Colon (tissue), 2 donors: ENCODE measurements around the gene SLC25A20.
"Not testable (repeated sequence)": the region's sequence is repeated elsewhere in the genome, so short reads cannot be mapped to it uniquely, and the experiment has no call there.

Experiments used
- FAIRE-seq: peaks from 2 replicates; lab custom pipeline; 2012; peaks lifted over from hg19 to GRCh38; lab: Jason Lieb, UNC
- donor health status: control.
- donor health status: control.

The SLC25A20 gene, protein sequence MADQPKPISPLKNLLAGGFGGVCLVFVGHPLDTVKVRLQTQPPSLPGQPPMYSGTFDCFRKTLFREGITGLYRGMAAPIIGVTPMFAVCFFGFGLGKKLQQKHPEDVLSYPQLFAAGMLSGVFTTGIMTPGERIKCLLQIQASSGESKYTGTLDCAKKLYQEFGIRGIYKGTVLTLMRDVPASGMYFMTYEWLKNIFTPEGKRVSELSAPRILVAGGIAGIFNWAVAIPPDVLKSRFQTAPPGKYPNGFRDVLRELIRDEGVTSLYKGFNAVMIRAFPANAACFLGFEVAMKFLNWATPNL

DNA sequence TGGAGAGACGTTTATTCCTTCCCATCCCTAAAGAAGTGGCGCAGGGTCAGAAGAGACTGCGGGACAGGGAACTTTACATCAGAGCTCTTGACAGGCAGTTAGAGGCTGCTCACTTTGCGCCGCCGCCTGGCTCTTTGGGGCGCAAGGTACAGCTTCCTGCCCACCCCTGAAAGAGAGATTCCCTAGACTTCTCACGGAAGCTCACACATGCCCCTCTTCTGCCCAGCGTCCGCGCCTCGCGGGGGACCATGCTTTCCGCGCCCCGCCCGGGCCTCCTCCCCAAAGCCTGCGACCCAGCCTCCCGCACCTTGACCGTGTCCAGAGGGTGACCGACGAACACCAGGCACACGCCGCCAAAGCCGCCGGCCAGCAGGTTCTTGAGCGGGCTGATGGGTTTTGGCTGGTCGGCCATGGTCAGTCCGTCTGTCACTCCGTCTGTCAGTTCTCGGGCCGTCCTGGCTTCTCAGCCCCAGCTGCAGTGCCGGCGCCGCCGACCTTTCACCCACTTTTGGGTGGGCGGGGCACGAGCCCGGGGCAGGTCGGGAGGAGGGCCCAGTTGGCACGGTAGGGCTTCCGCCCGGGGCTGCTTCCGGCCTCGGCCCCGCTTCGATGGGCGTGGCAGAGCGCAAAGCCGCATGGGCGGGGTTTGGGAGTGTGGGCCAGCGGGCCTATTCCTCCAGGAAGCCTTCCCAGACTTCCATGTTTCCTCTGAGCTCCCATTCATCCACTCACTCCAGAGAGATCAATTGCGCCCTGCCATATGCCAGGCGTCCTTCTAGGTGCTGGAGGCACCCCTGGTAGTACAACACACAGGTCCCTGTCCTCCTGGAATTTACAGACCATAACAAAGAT, at the start of gene SLC25A20:
Gene SLC25A20 (minus strand): TSS at position 500 of the 852 bp plus-strand sequence. CDS start 88 bp downstream, at position 412.
- FAIRE-seq: no peak

DNA sequence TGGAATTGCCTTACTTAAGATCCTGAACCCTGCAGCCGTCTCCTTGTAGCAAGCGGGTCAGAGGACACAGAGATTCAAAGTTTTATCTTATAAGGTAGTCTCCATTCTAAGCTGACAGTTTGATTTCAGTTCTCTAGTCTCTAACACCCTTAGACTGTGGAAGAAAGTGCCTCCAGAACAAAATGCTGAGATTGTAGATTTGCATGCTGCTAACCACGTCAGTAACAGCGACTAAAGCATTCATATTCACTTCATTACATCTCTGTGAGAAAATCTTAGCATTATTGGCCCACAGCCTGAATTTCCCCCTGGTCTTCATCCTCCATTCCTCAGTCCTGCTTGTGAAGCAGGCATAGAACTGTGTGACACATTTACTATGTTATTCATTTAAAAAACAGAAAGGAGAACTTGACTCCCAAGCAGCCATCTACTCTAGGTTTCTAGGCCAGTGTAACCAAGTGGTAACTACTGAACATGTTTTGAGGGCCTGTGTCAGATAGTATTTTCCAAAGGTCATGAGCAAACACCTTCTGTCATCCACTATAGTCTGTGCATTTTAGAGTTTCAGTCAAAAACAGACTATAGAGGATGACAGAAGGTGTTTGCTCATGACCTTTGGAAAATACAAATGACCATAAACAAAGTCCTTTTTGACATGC, 47.3 kb upstream of the SLC25A20 start:
- no peak for FAIRE-seq

DNA sequence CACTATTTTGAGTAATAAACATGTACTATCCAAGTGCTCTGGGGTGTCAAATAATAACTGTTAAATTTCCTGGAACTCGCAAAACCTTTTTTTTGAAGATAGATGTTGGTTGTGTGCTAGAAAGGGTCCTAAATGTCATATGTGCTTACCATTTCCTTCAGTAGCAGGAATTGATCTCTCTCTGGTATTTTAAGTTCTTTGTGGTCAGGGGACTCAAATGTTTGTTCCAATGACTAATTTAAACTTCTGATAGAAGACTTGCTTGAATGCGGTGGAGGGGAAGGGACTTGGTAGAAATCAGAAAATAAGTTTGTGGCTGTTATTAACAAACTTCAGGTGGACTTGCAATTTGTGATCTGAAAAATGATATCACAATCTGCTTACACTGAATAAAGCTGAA, 46.8 kb upstream of the SLC25A20 start:
- FAIRE-seq: no peak

DNA sequence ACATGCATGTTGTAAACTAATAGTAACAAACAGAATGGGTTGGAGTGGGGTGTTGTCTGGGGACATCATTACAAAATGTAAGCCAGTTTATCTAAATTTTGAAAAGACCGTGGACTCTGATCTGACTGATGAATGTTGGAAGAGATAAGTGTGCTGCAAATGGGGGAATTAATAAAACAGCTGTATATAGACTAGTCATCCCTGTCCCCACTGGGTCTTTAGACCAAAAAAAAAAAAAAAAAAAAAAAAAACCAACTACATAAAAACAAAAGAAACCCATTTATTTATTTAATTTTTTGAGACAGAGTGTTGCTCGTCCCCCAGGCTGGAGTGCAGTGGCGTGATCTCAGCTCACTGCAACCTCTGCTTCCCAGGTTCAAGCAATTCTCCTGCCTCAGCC, 40.0 kb upstream of the SLC25A20 start:
- FAIRE-seq: no peak

DNA sequence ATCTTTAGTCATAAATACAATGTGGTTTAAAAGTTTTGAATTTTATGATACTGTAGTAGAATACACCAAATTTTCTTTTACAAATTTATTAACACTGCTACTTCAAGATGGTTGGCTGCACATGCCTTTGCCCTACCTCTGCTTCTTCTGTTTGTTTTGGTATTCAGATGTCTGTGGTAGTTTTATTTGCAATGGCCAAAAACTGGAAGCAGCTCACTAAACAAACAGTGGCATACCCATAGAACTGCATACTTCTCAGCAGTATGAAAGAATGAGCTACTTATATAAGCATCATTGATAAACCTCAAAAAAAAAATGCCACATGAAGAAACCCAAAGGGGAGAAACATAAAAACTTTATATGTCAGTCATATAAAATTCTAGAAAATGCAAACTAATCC, 39.5 kb upstream of the SLC25A20 start:
- no peak for FAIRE-seq

DNA sequence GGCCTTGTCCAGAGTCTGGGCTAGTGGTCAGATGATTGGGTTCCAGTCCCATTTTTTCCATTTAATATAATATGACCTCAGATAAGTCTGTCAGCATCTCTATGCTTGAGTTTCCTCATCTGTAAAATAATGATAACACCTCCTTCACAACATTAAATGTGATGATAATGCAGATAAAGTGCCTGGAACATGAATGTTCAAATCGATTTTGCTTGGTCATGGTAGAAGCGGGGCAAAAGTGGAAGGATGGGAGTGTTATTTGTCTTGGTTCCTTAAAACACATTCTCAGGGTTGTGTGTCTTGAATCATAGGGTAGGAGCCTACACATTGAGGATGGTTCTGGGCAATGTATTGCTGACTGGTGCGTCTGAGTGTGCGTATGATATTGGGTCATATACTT, 36.8 kb upstream of the SLC25A20 start:
- no peak for FAIRE-seq

DNA sequence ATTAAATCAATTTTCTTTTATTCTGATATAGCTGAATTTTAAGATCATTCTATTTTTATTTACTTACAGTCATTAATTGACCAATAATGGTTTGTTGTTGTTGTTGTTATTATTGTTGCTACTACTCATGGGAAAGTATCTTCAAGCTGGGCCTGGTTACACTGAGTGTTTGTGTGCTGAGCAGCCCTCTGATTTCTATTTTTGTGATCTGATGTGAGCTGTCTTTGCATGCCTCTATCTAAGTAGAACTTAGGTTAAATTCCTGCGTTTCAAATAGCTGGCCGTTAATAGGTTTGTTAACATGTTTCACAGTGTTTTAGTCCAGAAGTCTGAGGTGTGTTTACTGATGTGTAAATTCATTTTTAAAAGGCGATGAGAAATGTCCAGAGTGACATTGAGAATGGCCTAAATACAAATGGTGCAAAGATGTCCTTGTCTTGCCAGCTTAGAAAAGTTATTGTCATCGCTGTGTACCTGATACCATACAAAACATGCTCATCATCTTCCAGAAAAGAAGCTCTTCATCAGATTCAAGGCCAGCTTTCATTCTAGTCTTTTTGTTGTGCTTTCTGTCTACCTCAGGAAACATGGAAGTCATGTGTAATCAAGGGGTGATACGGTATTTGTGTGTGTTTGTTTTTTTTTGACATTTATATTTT, 35.8 kb upstream of the SLC25A20 start:
- no peak for FAIRE-seq

DNA sequence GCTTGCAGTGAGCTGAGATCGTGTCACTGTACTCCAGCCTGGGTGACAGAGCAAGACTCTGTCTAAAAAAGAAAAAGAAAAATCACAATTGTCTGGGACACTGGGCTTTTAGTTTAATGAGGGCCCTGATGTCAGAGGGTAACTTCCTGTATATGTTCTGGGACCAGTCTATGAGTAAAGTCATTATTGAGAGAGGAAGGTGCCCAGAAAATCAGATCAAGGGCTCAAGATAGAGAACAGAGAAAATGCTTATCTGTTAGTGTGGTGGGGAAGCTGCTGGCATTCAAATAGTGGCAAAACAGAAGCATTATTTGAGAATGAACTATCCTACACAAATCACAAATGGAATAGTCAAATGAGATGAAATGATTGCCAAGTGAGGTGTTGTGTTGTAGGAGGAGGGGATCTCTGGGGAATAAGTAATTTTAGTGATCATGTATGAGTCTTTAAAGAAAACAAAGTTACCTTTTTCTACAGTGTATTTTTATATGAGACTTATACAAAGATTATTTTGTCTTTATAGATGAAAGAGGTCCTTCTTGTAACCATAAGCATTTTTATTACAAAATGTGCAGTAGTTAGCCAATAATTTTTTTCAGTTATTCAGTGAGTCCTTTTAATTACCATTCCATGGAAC, 33.4 kb upstream of the SLC25A20 start:
- FAIRE-seq: no peak

DNA sequence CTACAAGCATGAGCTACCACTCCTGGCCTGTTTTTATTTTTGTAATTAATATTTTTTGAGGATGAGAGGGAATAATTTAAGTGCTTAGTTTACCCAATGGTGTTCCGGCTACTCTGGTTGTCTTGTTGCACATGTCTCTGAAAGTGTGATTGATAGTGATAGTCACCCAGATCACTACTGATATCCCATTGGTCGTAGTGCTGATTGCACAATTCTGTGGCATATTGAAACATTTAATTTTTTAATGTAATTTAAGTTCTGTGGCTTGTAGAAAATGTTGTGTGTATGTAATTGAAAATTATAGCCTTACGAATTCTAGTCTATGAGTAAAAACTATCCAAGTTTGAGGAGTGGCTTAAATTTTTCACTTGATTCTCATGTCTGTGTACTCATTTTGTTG, 31.9 kb upstream of the SLC25A20 start:
- no peak for FAIRE-seq

DNA sequence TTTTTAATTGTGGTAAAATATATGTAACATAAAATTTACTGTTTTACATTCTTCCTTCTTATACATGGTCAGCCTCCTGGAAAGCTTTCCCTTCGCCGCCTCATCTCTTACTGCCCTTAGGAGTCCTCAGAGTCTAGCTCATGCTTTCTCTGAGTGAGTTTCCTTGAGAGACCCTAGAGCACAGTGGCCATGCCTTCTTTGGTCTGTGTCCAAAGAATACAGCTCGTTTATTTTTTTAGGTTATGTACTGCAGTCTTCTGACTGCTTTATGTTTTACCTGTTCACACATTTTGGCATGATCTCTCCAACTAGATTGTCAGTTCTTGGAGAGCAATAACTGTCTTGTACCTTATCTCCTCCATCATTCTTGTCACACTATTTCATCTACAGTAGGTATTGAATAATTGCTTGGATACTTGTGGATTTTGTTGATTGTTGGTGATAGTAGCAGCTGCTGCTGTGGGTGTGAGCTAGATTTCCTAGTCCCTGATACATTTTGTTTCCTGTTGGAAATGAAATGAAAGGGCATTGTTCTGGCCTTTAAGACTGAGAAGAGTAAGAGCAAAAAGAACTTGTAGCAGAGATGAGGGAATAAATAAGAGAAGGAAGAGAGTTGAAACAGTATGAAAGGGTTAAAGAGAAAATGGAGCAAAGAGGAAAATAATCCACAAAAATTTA, 30.8 kb upstream of the SLC25A20 start:
- FAIRE-seq: no peak

DNA sequence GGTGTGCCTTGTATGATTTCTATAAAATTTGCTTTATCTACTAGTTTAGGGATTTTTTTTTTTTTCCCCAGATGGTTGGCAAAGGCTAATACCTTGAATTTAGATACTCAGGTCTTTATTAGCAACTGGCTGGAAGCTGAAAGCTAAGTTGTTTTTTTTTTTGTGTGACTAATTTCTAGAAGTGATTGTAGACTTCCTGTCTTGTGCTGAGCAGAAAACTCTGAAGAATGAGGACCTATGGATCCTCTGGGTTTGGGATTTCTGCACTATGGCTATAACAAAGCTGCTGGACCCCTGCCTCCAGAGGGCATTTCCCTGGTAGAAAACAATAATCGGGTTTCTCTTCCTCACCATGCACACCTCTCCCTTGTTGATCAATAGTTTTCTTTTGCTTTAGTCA, 30.0 kb upstream of the SLC25A20 start:
- no peak for FAIRE-seq

DNA sequence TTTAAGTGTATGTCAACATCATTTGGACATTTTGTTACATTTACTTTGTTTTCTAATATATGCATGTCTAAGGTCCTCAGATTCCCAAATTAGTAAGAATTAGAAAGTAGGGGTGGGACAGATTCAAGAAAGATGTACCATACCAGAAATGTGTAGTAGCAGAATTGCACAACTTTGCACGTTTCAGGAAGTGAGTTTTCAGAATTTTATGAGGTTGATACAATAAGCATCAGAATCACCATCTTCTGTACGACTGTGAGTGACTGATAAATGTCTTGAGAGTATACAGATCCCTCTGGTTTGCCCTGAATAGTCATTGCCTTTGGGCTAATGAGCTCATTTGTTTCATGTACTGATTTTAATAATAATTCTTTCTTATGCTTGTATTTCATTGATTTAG, 29.2 kb upstream of the SLC25A20 start:
- no peak for FAIRE-seq

DNA sequence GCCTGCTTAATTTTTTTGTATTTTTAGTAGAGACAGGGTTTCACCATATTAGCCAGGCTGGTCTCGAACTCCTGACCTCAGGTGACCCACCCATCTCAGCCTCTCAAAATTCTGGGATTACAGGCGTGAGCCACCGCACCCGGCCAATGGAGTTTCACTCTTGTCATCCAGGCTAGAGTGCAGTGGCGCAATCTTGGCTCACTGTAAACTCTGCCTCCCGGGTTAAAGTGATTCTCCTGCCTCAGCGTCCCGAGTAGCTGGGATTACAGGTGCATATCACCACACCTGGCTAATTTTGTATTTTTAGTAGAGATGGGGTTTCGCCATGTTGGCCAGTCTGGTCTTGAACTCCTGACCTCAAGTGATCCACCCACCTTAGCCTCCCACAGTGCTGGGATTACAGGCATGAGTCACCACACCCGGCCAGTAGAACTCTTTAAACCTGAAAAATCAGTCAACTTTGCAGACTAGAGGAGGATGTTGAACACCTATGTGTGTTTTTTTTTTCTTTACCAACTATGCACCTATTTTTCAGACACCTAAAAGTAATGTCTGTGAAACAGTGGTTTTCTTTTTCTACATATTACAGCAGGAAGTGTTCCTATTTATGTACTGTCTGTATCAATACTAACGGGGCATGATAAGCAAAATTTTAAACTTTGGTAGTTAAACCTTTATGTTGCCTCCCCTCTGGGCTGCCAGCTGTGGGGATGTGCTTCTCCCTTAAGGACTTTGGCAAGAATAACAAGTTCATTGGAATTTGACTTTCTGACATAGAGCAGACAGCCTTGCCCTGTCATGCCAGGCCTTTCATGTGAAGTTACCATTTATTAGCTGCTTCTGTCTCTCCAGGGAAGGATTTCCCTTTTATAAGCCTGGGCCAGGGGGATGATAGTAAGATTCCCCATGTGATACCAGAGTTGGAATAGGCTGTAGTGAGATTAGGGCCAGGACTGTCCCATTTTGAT, 28.0 kb upstream of the SLC25A20 start:
- FAIRE-seq: no peak

DNA sequence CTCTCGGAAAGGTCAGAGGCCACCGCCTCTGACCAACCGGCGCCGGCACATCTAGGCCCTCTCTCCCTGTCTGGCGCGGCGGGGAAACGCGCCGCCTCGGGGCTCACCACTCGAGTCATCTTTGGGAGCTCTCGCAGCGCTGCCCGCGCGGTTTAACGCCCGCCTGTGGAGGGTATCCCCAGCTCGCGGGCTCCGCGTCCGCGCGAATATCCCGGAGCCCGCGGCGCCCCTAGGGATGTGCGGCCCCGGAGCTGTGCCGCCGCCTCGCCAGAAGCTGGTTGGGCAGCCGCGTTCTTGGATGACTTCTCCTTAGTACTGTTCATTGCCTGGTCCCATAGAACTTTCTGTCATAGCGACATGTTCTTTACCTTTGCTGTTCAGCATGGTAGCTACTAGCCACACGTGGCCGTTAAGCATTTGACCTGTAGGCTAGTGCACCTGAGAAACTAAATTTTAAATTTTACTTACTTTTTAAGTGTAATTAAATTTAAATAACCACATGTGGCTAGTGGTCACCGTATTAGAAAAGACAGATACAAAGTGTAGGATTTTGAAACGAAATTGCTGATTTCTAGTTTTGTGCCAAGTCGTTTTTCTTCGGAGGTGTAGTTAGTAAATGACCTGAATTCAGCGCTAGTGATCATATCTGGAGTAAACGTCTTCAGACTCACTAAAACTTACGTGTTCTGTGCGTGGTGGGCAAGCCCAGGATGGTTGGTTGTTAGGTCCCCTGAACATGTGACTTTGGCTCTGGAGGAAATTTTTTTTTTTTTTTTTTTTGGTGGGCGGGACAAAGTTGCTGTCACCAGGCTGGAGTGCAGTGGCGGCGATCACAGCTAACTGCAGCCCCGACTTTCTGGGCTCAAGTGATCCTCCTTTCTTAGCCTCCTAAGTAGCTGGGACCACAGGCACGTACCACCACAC, 20.8 kb upstream of the SLC25A20 start:
- no peak for FAIRE-seq

DNA sequence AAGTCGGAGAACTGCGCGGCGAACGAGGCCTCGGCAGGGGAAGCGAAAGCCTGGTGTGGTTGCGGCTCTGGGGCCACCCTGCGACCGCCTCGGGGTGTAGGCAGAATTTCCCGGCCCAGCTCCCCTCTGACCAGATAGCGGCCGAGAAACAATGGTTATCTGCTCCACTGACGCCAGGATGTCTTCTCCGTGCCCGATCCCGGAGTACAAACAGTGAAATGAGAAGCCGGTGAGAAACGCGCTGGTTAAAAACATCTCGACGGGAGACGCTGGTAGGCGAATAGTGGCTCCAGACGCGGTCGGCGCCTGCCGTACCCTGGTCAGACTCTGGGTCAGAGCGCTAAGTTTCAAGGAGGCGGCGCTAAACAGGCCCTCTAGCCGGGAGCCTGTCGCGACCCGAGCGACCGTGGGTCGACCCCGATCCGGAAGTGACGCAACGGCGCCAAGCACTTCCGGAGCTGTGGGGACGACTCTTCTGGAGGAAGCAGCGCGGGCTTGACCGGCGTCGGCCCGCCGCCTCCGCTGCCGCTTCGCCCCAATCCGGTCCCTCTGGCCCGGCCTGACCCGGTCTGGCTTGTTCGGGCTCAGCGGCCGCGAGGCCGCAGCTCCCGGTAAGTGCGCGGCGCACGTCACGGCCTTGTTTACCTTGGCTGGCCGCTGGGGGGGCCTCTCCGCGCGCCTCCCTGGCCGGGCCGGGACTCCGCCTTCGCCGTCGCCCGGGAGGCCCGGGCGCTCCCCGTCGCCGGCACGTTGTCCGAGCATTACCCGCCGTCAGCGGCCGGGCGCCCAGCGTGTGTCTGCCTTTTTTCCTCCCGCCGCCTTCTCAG, 19.9 kb upstream of the SLC25A20 start, which contains the start of gene ARIH2:
Gene ARIH2 (plus strand): TSS at position 455 of the 827 bp plus-strand sequence. CDS start 8,717 bp downstream, outside the sequence.
- no peak for FAIRE-seq

DNA sequence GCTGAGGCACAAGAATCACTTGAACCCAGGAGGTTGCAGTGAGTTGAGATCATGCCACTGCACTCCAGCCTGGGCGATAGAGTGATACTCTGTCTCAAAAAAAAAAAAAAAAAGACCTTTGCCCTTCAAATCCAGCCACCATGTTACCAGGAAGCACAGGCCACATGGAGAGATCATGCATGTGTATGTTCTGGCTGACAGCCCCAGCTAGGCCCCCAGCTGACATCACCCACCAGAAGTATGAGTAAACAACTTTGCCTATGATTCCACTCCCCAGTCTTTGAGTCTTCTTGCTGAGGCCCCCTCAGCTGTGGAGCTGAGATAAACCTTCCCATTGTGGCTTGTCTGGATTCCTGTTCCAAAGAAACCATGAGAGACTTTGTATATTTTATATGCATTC, 16.6 kb upstream of the SLC25A20 start:
- no peak for FAIRE-seq

DNA sequence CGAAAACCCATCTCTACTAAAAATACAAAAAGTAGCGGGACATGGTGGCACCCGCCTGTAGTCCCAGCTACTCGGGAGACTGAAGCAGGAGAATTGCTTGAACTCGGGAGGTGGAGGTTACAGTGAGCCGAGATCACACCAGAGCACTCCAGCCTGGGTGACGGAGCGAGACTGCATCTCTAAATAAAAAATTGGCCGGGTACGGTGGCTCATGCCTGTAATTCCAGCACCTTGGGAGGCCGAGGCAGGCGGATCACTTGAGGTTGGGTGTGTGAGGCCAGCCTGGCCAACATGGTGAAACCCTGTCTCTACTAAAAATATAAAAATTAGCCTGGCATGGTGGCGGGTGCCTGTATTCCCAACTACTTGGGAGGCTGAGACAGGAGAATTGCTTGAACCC, 8.3 kb upstream of the SLC25A20 start:
- FAIRE-seq: not testable (repeated sequence)

DNA sequence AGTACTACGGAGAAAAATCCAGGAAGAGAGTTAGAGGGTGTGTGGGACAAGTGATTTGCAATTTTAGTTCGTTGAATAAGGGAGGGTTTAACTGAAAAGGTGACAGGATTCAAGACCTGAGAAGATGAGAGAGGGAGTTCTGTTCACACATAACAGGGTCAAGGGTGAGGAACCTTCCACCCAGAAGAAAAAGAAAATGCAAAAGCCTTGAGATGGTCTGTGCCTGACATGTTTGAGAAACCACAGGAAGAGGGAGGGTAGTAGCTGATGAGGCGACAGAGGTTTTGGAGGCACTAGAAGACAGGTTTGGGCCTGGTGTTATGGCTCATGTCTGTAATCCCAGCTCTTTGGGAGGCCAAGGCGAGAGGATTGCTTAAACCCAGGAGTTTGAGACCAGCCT, 591 bp upstream of the SLC25A20 start:
- FAIRE-seq: no peak
